ENCODE data around the gene PHACTR3.

DNA sequence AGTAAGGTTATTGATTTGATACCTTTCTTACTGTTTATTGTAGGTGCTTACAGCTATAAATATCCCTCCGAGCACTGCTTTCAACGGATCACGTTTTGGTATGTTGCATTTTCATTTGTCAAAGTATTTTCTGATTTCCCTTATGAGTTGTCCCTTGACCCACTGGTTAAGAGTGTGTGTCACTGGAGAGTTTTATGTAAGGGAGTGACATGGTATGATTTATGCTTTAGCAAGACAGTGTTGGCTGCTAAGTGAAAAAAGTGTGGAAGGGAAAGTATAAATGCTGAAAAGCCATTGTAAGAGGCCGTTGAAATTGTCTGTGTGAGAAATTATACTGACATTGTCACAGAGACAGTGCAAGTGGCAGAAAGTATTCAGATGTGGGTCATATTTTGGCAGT lies 257.1 kb downstream of the PHACTR3 start:
- no peak for TF ChIP-seq CTCF (IDR thresholded peaks at IDR 0.05 in 8 of 11, conservative IDR thresholded peaks at IDR 0.05 in 3 of 11)
- TF ChIP-seq POLR2A (IDR thresholded peaks at IDR 0.05): no peak
- TF ChIP-seq POLR2AphosphoS5 (IDR thresholded peaks at IDR 0.05): no peak

Measured in spleen (tissue), 7 donors.